Subcutaneous adipose tissue (tissue), 4 donors: ENCODE measurements around the gene ZBTB47. TPM values are rescaled to one million over a fixed set of nuclear protein-coding genes. Genes with fewer than 3 reads are reported as not detected.

Experiments
- CTCF ChIP-seq: fragments of 450-650 bp; IDR thresholded peaks from one replicate; pipeline ENCODE4 v1.5.1; 2016; ENCODE audit warnings: low read depth, mild to moderate bottlenecking, control low read depth, antibody characterized with exemption, moderate library complexity
- total RNA-seq, 4 donors: library from RNA; depleted of rRNA; stranded (reverse); fragments of >200 nt; gene quantifications; one replicate each; pipeline ENCODE4 v1.1.0, GENCODE V29; 2016

ZBTB47 gene
- total RNA-seq, 4 donors from 2014 or later: 24.1 to 47.3 (median 32.7) TPM

- no peak for TF ChIP-seq CTCF
Measured at GRCh38 chr3:42712688-42713372, 59.3 kb downstream of the ZBTB47 start.

GRCh38 chr3:42713747-42714146, 60.2 kb downstream of the ZBTB47 start:
- no peak for TF ChIP-seq CTCF

- no peak for TF ChIP-seq CTCF
Measured at GRCh38 chr3:42714171-42714852, 60.8 kb downstream of the ZBTB47 start.

Other genes with a start within 250 kb of the ZBTB47 start
- not detected for gene LYZL4, start 243.1 kb upstream of the ZBTB47 start, total RNA-seq
- gene VIPR1, start 151.1 kb upstream of the ZBTB47 start, total RNA-seq: 10 to 100 TPM in 2 of 4 donors, 1 to 10 TPM in 2; 3.6 to 94.6 (median 14.3) TPM
- gene SEC22C, start 71.7 kb upstream of the ZBTB47 start, total RNA-seq: 10 to 100 TPM; 45.6 to 64.3 (median 53.1) TPM
- 10 to 100 TPM in 3 of 4 donors, 1 to 10 TPM in 1; 5.7 to 41.7 (median 22.2) TPM for gene SS18L2, start 62.8 kb upstream of the ZBTB47 start, total RNA-seq
- 100 to 1,000 TPM; 130 to 244 (median 148) TPM for gene NKTR, start 53.0 kb upstream of the ZBTB47 start, total RNA-seq
- gene KLHL40, start 31.8 kb downstream of the ZBTB47 start, total RNA-seq: not detected
- under 1 TPM in 1 of 4 donors, not detected in 3; 0.17 TPM for gene HHATL, start 49.1 kb downstream of the ZBTB47 start, total RNA-seq
- 1 to 10 TPM in 3 of 4 donors, not detected in 1; 2.9 to 6.6 (median 3.3) TPM for gene CCDC13, start 119.6 kb downstream of the ZBTB47 start, total RNA-seq
- 100 to 1,000 TPM; 115 to 236 (median 161) TPM for gene HIGD1A, start 150.8 kb downstream of the ZBTB47 start, total RNA-seq
- gene ACKR2, start 155.7 kb downstream of the ZBTB47 start, total RNA-seq: 10 to 100 TPM in 2 of 4 donors, 1 to 10 TPM in 2; 7.3 to 22.7 (median 11.2) TPM
- not detected for gene CYP8B1, start 222.2 kb downstream of the ZBTB47 start, total RNA-seq